Body of pancreas (tissue), 4 donors: ENCODE measurements around the gene CCDC6. TPM values are rescaled to one million over a fixed set of nuclear protein-coding genes. Genes with fewer than 3 reads are reported as not detected.

Experiments used
- ATAC-seq: fragments of 150-250 bp; one replicate; pipeline ENCODE4 v1.9.1; 2016
- DNase-seq, 4 donors: peaks; one replicate each; pipeline ENCODE4 v3.0.0-alpha.2; 2019
- H3K27ac ChIP-seq, 4 donors: fragments of 200-600 bp; sonication (generic); 1 replicate in 3 of 4; 2 replicates in 1 of 4; pipeline versions ENCODE4 v1.5.1 to v1.6.1; 2016 to 2019; ENCODE audit warnings: mild to moderate bottlenecking in 1 of 4, mixed read lengths in 1 of 4, moderate library complexity in 1 of 4
- H3K27me3 ChIP-seq, 2 donors: fragments of 200-600 bp; sonication (generic); one replicate each; pipeline ENCODE4 v1.6.0; 2016; ENCODE audit warnings: mild to moderate bottlenecking in 1 of 2
- H3K36me3 ChIP-seq, 2 donors: fragments of 200-600 bp; sonication (generic); replicated peaks in 1 of 2; 2 replicates each; pipeline ENCODE4 v1.5.1; 2016; ENCODE audit warnings: low read depth in 2 of 2; ENCODE audit not compliant: insufficient read depth in 1 of 2
- H3K4me1 ChIP-seq: fragments of 200-600 bp; sonication (generic); one replicate; pipeline ENCODE4 v1.6.0; 2016
- H3K4me3 ChIP-seq, 2 donors: fragments of 200-600 bp; sonication (generic); 1 replicate in 1 of 2; 2 replicates in 1 of 2; pipeline ENCODE4 v1.5.1; 2016 to 2019
- H3K9me3 ChIP-seq, 3 donors: fragments of 200-600 bp; sonication (generic); 1 replicate in 2 of 3; 2 replicates in 1 of 3; pipeline ENCODE4 v1.5.1; 2016
- POLR2A ChIP-seq, 3 donors: fragments of 450-650 bp; IDR thresholded peaks; one replicate each; pipeline ENCODE4 v1.6.1; 2016; ENCODE audit warnings: antibody characterized with exemption in 3 of 3, mild to moderate bottlenecking in 2 of 3
- WGBS, 2 donors: methylation state at CpG; one replicate each; pipeline ENCODE4 v1.1.5; 2017; 5-methylcytosine and 5-hydroxymethylcytosine counted together
- intact Hi-C: fragments of 100-400 bp; cut with DNase I; formaldehyde crosslinking; loops from one replicate; pipeline ENCODE4 v1.15.1; 2023
- total RNA-seq, 2 donors: library from RNA; depleted of rRNA; stranded (reverse); fragments of >200 nt; gene quantifications; one replicate each; pipeline ENCODE4 v1.1.0, GENCODE V29; 2016
- TF ChIP-seq, protein P1 (sequence below), 7 experiments: fragments of 450-650 bp in 4 of 7; fragments of 200-600 bp in 3 of 7; sonication (generic) in 3 of 7; IDR thresholded peaks; one replicate each; pipeline ENCODE4 v1.5.1; 2016 to 2019; ENCODE audit warnings: antibody characterized with exemption in 7 of 7

The CCDC6 gene
- total RNA-seq, 2 donors from 2014 or later: 26.7 to 35.8 TPM

DNA sequence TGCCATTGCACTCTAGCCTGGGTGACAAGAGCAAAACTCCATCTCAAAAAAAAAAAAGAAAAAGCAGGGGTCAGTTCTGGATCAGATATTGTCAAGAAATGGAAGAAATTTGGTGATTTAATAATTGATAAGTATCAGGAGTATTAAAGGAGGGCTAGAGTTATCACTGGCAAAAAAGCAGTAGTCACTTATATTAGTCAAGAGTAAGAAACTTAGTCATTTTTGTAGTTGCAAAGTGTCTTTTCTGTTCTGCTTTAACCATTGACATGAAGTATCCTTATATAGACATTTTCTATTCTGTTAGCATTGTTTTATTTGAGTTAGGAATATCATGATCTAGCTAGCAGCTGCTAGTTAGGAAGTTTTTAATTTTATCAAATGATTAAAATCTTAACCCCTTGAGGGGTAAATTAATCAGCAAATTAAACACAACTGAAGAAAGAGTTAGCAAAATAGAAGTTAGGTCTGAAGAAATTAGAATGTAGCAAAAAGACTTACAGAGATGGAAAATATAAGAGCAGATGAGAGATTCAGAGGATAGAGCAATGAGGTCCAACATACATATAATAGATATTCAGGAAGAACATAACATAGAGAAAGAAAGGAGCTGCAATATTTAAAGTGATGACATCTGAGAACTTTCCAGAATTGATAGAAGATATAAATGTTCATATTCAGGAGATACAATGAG lies 7.3 kb upstream of the CCDC6 start:
- no peaks in the 10 kb centered on the region for H3K36me3 ChIP-seq
- no peak overlapping the region for H3K27ac ChIP-seq
- no peaks in the 10 kb centered on the region for H3K9me3 ChIP-seq
- ATAC-seq (no peak), DNase-seq (no peak)
- intact Hi-C loops: no loop called here
- no peak for TF ChIP-seq POLR2A (IDR thresholded peaks at IDR 0.05)
- TF ChIP-seq, protein P1, sequence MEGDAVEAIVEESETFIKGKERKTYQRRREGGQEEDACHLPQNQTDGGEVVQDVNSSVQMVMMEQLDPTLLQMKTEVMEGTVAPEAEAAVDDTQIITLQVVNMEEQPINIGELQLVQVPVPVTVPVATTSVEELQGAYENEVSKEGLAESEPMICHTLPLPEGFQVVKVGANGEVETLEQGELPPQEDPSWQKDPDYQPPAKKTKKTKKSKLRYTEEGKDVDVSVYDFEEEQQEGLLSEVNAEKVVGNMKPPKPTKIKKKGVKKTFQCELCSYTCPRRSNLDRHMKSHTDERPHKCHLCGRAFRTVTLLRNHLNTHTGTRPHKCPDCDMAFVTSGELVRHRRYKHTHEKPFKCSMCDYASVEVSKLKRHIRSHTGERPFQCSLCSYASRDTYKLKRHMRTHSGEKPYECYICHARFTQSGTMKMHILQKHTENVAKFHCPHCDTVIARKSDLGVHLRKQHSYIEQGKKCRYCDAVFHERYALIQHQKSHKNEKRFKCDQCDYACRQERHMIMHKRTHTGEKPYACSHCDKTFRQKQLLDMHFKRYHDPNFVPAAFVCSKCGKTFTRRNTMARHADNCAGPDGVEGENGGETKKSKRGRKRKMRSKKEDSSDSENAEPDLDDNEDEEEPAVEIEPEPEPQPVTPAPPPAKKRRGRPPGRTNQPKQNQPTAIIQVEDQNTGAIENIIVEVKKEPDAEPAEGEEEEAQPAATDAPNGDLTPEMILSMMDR (IDR thresholded peaks at IDR 0.05): no peak
- no peak overlapping the region for H3K4me3 ChIP-seq
- H3K27me3 ChIP-seq: no peaks in the 10 kb centered on the region
- H3K4me1 ChIP-seq: peaks cover 3% of the 10 kb centered on the region

DNA sequence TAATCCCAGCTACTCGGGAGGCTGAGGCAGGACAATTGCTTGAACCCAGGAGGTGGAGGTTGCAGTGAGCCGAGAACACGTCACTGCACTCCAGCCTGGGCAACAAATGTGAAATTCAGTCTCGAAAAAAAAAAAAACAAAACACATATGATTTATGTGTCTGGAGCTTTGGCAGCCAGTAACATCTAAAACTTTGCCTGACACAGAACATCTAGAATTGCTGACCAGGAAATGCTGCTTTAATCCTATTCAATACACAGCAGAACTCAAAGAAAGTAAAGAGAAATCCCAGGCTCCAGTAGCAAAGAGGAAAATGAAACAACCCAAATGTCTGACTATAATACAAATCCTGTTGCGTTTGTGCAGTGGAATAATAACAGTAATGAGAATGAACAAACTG lies 4.5 kb upstream of the CCDC6 start:
- Histone ChIP-seq H3K36me3 (no peaks in the 10 kb centered on the region), H3K27me3 (no peaks in the 10 kb centered on the region), H3K9me3 (no peaks in the 10 kb centered on the region), H3K4me1 (peaks cover 17% of the 10 kb centered on the region), H3K4me3 (no peak overlapping the region), H3K27ac (peak overlapping the region in 2 of 4 donors; percentile 28 to 33)
- DNase-seq (no peak), ATAC-seq (no peak)
- intact Hi-C loops: no loop called here
- TF ChIP-seq, protein P1 (IDR thresholded peaks at IDR 0.05): no peak
- TF ChIP-seq POLR2A (IDR thresholded peaks at IDR 0.05): no peak
- 46 to 51% methylated on average over 5 of the region's 5 CpGs for WGBS, 2 donors

DNA sequence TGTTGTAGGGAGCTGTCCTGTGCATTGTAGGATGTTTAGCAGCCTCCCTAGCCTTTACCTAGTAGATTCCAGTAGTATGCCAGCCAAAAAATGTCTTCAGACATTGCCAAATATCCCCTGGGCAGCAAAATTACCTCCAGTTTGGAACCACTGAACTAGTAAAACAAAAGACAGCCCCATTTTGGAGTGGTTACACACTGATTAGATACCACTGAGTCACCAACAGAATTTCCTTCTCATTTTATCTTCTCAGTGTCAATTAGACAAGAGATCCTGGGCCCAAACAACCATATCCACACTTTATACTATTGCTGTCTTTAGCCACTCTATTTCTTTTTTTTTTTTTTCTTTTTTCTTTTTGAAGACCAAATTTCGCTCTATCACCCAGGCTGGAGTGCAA lies 3.5 kb upstream of the CCDC6 start:
- Histone ChIP-seq H3K4me3 (no peak overlapping the region), H3K9me3 (no peaks in the 10 kb centered on the region), H3K27me3 (no peaks in the 10 kb centered on the region), H3K4me1 (peaks cover 17% of the 10 kb centered on the region), H3K36me3 (no peaks in the 10 kb centered on the region), H3K27ac (no peak overlapping the region)
- DNase-seq (no peak), ATAC-seq (no peak)
- WGBS, 2 donors: 100% methylated on average over 1 of the region's 1 CpG
- intact Hi-C loops: no loop called here
- TF ChIP-seq, protein P1 (IDR thresholded peaks at IDR 0.05): no peak

DNA sequence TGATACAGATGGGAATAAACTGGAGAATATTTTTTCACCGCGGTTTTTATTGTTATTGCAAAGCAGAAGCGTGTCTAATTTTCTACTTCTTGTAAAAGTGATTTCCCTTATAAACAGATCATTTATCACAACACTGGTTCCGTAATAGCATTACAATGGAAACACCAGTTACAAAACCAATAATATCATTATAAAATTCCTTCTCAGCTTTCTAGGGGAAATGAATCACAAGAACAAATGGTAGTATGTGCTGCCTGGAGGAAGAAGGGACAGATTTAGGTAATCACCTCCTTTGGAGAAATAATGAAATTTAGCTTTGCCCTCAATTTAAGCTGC lies 2.4 kb upstream of the CCDC6 start:
- H3K4me3 ChIP-seq: no peak overlapping the region
- H3K36me3 ChIP-seq: no peaks in the 10 kb centered on the region
- 44% methylated on average over 4 of the region's 4 CpGs for WGBS, 2 donors
- peaks cover 27% of the 10 kb centered on the region for H3K4me1 ChIP-seq
- H3K27ac ChIP-seq: peak overlapping the region in 3 of 4 donors; percentile 93 to 98 (median 94)
- H3K9me3 ChIP-seq: no peaks in the 10 kb centered on the region
- DNase-seq (no peak), ATAC-seq (no peak)
- intact Hi-C loops: no loop called here
- TF ChIP-seq POLR2A (IDR thresholded peaks at IDR 0.05): no peak
- TF ChIP-seq, protein P1 (IDR thresholded peaks at IDR 0.05): no peak
- H3K27me3 ChIP-seq: no peaks in the 10 kb centered on the region
